ENCODE measurements around the gene NPY. TPM values are rescaled to one million over a fixed set of nuclear protein-coding genes. Genes with fewer than 3 reads are reported as not detected.

Gene NPY
- total RNA-seq, 1 donor from 2014 or later = not detected

DNA sequence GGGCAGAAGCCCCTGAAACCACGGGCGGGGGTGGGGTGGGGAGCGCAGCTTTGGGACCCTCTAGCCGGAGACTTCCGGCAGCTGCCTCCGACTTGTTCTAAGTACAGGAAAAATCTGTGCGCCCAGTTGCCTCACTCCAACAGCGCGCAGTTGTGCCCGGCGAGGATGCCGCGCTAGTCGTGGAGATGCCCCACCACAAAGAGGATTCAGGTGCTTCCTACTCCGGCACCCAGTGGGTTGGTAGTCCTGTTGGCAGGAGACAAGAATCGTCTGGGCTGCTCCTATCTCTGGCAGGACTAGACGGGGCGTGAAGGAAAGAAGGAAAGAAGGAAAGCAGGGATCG, 465 bp upstream of the NPY start:
- Mint-ChIP-seq H3K4me3 (ENCODE audit: unreplicated experiment) (peak overlapping the region; percentile 90), H3K27me3 (ENCODE audit: unreplicated experiment) (peaks cover 13% of the 10 kb centered on the region), H3K36me3 (ENCODE audit: unreplicated experiment) (no peaks in the 10 kb centered on the region), H3K9me3 (ENCODE audit: unreplicated experiment) (peaks cover 4% of the 10 kb centered on the region), H3K27ac (ENCODE audit: unreplicated experiment) (no peak overlapping the region), H3K4me1 (ENCODE audit: low read depth, unreplicated experiment) (peaks cover 6% of the 10 kb centered on the region)
- TF ChIP-seq, protein P1, sequence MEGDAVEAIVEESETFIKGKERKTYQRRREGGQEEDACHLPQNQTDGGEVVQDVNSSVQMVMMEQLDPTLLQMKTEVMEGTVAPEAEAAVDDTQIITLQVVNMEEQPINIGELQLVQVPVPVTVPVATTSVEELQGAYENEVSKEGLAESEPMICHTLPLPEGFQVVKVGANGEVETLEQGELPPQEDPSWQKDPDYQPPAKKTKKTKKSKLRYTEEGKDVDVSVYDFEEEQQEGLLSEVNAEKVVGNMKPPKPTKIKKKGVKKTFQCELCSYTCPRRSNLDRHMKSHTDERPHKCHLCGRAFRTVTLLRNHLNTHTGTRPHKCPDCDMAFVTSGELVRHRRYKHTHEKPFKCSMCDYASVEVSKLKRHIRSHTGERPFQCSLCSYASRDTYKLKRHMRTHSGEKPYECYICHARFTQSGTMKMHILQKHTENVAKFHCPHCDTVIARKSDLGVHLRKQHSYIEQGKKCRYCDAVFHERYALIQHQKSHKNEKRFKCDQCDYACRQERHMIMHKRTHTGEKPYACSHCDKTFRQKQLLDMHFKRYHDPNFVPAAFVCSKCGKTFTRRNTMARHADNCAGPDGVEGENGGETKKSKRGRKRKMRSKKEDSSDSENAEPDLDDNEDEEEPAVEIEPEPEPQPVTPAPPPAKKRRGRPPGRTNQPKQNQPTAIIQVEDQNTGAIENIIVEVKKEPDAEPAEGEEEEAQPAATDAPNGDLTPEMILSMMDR (IDR thresholded peaks at IDR 0.05; ENCODE audit: partially characterized antibody, unreplicated experiment) = no peak
- DNase-seq = peak; percentile 31

DNA sequence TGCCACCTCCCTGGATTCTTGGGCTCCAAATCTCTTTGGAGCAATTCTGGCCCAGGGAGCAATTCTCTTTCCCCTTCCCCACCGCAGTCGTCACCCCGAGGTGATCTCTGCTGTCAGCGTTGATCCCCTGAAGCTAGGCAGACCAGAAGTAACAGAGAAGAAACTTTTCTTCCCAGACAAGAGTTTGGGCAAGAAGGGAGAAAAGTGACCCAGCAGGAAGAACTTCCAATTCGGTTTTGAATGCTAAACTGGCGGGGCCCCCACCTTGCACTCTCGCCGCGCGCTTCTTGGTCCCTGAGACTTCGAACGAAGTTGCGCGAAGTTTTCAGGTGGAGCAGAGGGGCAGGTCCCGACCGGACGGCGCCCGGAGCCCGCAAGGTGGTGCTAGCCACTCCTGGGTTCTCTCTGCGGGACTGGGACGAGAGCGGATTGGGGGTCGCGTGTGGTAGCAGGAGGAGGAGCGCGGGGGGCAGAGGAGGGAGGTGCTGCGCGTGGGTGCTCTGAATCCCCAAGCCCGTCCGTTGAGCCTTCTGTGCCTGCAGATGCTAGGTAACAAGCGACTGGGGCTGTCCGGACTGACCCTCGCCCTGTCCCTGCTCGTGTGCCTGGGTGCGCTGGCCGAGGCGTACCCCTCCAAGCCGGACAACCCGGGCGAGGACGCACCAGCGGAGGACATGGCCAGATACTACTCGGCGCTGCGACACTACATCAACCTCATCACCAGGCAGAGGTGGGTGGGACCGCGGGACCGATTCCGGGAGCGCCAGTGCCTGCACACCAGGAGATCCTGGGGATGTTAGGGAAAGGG, 913 bp downstream of the NPY start:
- Mint-ChIP-seq H3K4me3 (ENCODE audit: unreplicated experiment) (peak overlapping the region; percentile 77), H3K9me3 (ENCODE audit: unreplicated experiment) (peaks cover 4% of the 10 kb centered on the region), H3K27ac (ENCODE audit: unreplicated experiment) (no peak overlapping the region), H3K36me3 (ENCODE audit: unreplicated experiment) (no peaks in the 10 kb centered on the region), H3K4me1 (ENCODE audit: low read depth, unreplicated experiment) (peaks cover 6% of the 10 kb centered on the region), H3K27me3 (ENCODE audit: unreplicated experiment) (peaks cover 13% of the 10 kb centered on the region)
- TF ChIP-seq, protein P1 (IDR thresholded peaks at IDR 0.05; ENCODE audit: partially characterized antibody, unreplicated experiment) = no peak
- peak; percentile 34 for DNase-seq

DNA sequence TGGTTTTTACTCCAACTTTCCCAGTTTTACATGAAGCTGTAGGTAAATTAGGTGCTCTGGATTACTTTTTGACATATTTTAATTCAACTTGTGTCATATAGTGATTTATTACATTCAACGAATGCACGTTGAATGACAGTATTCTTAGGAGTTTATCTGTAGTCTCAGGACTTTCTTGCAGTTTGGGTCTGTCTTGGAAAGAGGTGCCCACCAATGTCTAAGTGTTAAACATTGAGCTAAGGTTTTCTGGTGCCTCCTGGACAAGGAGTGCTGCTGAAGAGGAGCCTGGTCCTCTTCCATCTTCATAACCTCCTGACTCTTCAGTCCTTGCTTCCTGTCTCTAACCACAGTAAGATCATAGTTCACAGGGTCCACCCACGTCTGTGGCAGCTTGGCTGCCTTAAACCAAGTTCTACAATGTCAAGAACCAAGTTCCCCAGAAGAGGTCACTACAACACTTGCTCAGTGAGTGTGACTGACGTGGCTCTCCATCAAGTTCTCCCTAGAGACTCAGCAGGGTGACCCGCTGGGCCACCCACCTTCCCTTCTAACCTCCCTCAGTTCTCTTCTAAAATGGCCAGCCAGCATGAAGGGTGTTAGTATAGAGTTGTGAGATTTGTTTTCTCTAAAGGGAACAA, 6.1 kb downstream of the NPY start:
- Mint-ChIP-seq H3K4me1 (ENCODE audit: low read depth, unreplicated experiment) (peaks cover 11% of the 10 kb centered on the region), H3K27ac (ENCODE audit: unreplicated experiment) (no peak overlapping the region), H3K36me3 (ENCODE audit: unreplicated experiment) (no peaks in the 10 kb centered on the region), H3K9me3 (ENCODE audit: unreplicated experiment) (peaks cover 4% of the 10 kb centered on the region), H3K4me3 (ENCODE audit: unreplicated experiment) (no peak overlapping the region), H3K27me3 (ENCODE audit: unreplicated experiment) (peaks cover 7% of the 10 kb centered on the region)
- TF ChIP-seq, protein P1 (IDR thresholded peaks at IDR 0.05; ENCODE audit: partially characterized antibody, unreplicated experiment) = no peak
- no peak for DNase-seq

DNA sequence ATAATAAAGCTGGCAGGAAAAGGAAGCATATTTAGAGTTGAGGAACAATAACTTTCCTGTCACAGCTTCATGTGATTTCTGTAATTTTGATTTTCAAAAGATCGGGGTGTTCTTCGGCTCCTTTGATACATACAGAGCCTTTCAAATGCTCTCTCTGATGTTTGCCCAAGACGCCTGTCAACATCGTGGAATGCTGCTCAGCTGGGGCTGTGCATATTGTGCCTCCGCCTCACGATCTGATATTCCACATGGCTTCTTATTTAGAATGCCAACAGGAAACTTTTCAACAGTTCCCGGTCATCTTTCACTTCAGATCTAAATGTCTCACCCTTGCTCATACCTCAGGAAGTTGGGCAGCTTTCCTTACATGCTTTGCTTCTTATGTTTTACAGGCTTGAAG, 7.3 kb downstream of the NPY start:
- Mint-ChIP-seq H3K4me3 (ENCODE audit: unreplicated experiment) (no peak overlapping the region), H3K36me3 (ENCODE audit: unreplicated experiment) (no peaks in the 10 kb centered on the region), H3K4me1 (ENCODE audit: low read depth, unreplicated experiment) (peaks cover 11% of the 10 kb centered on the region), H3K27me3 (ENCODE audit: unreplicated experiment) (no peaks in the 10 kb centered on the region), H3K9me3 (ENCODE audit: unreplicated experiment) (no peaks in the 10 kb centered on the region), H3K27ac (ENCODE audit: unreplicated experiment) (no peak overlapping the region)
- no peak for DNase-seq
- TF ChIP-seq, protein P1 (IDR thresholded peaks at IDR 0.05; ENCODE audit: partially characterized antibody, unreplicated experiment) = no peak

DNA sequence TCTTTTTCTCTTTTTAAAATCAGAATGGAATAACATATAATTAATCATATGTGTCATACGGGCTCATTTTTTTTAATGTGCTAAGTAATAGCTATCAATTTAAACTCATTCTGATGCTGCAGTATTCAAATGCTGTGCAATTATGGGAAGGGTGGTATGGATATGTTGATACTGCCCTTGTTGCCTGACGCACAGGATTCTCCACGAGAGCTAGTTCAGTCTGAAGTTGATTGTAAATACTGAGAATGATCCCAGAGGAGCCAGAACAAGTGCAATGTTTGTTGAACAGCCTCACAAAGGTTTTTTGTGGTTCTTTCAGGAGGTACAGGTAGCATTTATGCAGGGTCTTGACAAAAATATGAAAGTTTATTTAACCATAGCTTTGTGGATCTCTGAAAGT, 13.4 kb downstream of the NPY start:
- no peaks in the 10 kb centered on the region for H3K9me3 Mint-ChIP-seq (ENCODE audit: unreplicated experiment)
- TF ChIP-seq, protein P1 (IDR thresholded peaks at IDR 0.05; ENCODE audit: partially characterized antibody, unreplicated experiment) = no peak
- H3K27me3 Mint-ChIP-seq (ENCODE audit: unreplicated experiment) = no peaks in the 10 kb centered on the region
- DNase-seq = no peak
- peaks cover 9% of the 10 kb centered on the region for H3K4me1 Mint-ChIP-seq (ENCODE audit: low read depth, unreplicated experiment)
- H3K4me3 Mint-ChIP-seq (ENCODE audit: unreplicated experiment) = no peak overlapping the region
- no peaks in the 10 kb centered on the region for H3K36me3 Mint-ChIP-seq (ENCODE audit: unreplicated experiment)
- H3K27ac Mint-ChIP-seq (ENCODE audit: unreplicated experiment) = no peak overlapping the region

All from glutamatergic neuron (in vitro differentiated cells).